ENCODE data around the gene MRPL57. TPM values are rescaled to one million over a fixed set of nuclear protein-coding genes. Genes with fewer than 3 reads are reported as not detected.
"Not testable (repeated sequence)": the region's sequence is repeated elsewhere in the genome, so short reads cannot be mapped to it uniquely, and the experiment has no call there.

The MRPL57 gene
- total and polyA plus RNA-seq, 8 donors = 16.2 to 21.8 (median 17.9) TPM

- Histone ChIP-seq H3K27me3 (no peaks in the 10 kb centered on the region), H3K4me1 (peaks cover 0 to 7% of the 10 kb centered on the region in 2 donors), H3K4me3 (no peak overlapping the region), H3K36me3 (peaks cover 0 to 48% of the 10 kb centered on the region in 2 donors), H3K27ac (no peak overlapping the region), H3K9me3 (no peaks in the 10 kb centered on the region)
- TF ChIP-seq CTCF (IDR thresholded peaks at IDR 0.05) = no peak
- ATAC-seq (no peak), DNase-seq (no peak)
- intact Hi-C loops (cut with DNase I) = no loop called here
Measured at GRCh38 chr13:21148557-21149258, 27.8 kb upstream of the MRPL57 start.

DNA sequence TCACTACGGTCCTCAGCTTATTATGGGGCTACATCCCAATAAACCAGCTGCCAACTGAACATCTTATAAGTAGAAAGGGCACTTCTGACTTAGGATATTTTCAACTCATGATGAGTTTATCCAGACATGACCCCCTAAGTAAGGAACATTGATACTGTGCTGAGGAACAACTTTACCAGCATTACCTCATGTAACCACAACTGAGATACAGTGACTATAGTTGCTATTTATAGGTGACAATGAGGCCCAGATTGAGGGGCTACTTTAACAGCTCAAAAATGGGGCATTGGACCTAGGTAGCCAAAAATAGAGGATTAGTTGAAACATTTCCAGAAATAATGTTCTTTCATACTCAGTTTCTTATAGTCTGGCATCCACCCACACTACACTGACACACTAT lies 26.9 kb upstream of the MRPL57 start:
- Histone ChIP-seq H3K4me1 (peaks cover 0 to 5% of the 10 kb centered on the region in 2 donors), H3K4me3 (no peak overlapping the region), H3K36me3 (peaks cover 0 to 43% of the 10 kb centered on the region in 2 donors), H3K27me3 (no peaks in the 10 kb centered on the region), H3K9me3 (no peaks in the 10 kb centered on the region), H3K27ac (no peak overlapping the region)
- intact Hi-C loops (cut with DNase I) = no loop called here
- ATAC-seq (no peak), DNase-seq (no peak)
- TF ChIP-seq CTCF (IDR thresholded peaks at IDR 0.05) = no peak

GRCh38 chr13:21150013-21150412 lies 26.4 kb upstream of the MRPL57 start:
- intact Hi-C loops (cut with DNase I) = no loop called here
- H3K4me3 ChIP-seq = no peak overlapping the region
- TF ChIP-seq CTCF (IDR thresholded peaks at IDR 0.05) = no peak
- no peak for ATAC-seq
- peaks cover 0 to 5% of the 10 kb centered on the region in 2 donors for H3K4me1 ChIP-seq
- no peak overlapping the region for H3K27ac ChIP-seq
- DNase-seq = no peak
- H3K36me3 ChIP-seq = peaks cover 0 to 39% of the 10 kb centered on the region in 2 donors
- H3K27me3 ChIP-seq = no peaks in the 10 kb centered on the region
- no peaks in the 10 kb centered on the region for H3K9me3 ChIP-seq

- no peak overlapping the region for H3K27ac ChIP-seq
- peaks cover 0 to 16% of the 10 kb centered on the region in 2 donors for H3K36me3 ChIP-seq
- ATAC-seq (no peak), DNase-seq (no peak)
- intact Hi-C loops (cut with DNase I) = no loop called here
- no peak overlapping the region for H3K4me3 ChIP-seq
- no peaks in the 10 kb centered on the region for H3K27me3 ChIP-seq
- H3K4me1 ChIP-seq = peaks cover 0 to 5% of the 10 kb centered on the region in 2 donors
- H3K9me3 ChIP-seq = no peaks in the 10 kb centered on the region
- no peak for TF ChIP-seq CTCF (IDR thresholded peaks at IDR 0.05)
Measured at GRCh38 chr13:21152251-21152899, 24.1 kb upstream of the MRPL57 start.

- Histone ChIP-seq H3K9me3 (no peaks in the 10 kb centered on the region), H3K36me3 (no peaks in the 10 kb centered on the region), H3K4me1 (no peaks in the 10 kb centered on the region), H3K27me3 (no peaks in the 10 kb centered on the region), H3K4me3 (no peak overlapping the region), H3K27ac (no peak overlapping the region)
- DNase-seq = no peak
- intact Hi-C loops (cut with DNase I) = no loop called here
- no peak for ATAC-seq
- no peak for TF ChIP-seq CTCF (IDR thresholded peaks at IDR 0.05)
Measured at GRCh38 chr13:21164631-21165030, 11.8 kb upstream of the MRPL57 start.

- H3K36me3 ChIP-seq; intact Hi-C loops (cut with DNase I); H3K9me3 ChIP-seq; H3K27ac ChIP-seq; H3K4me3 ChIP-seq; DNase-seq; ATAC-seq; H3K4me1 ChIP-seq; H3K27me3 ChIP-seq: not testable (repeated sequence)
Measured at GRCh38 chr13:21165606-21166005, 10.9 kb upstream of the MRPL57 start.

Measured in left lung (tissue), 10 donors.